Measurements from ENCODE around the gene TMOD1.
"Not testable (repeated sequence)": the region's sequence is repeated elsewhere in the genome, so short reads cannot be mapped to it uniquely, and the experiment has no call there.

The TMOD1 gene

DNA sequence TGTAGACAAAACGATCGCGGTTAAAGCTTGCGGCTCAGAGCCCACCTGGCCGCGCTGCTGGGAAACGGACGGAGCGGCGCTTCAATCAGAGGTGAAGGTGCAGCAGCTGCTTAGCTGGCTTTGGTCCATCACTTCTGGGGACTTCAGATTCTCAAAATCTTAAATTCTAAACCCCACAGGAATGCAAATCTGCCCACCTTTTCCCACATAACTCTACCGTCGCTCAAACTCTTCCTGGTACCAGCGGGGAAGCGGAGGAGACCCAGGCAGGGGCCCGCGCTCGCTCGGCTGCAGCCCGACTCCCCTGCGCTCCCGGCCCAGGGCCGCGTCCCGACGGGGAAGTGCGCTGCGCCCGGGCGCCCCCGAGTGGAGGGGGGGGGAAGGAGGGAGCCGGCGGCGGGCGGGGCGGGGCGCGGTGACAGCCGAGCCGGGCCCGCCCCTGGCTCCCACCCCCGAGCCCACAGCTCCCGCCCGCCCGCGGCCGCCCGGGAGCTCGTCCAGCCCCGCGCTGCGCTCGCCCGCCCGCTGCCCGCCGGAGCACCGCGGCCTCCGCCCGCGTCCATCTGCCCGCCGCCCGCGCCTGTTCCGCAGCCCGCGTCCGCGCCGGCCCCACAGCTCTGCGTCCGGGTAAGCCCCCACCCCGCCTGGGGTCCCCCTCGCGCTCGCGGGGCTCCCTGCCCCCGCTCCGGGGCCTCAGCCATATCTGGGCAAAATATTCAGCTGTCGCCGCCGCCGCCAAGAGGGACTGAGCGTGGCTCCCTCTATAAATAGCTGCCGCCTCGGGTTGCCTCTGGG is at the start of gene TMOD1:
TMOD1 (plus strand) TSS at position 490 of the 795 bp plus-strand sequence. CDS start 22,523 bp downstream, outside the sequence.
- DNase-seq (ENCODE audit: low read depth in 2 of 2, low spot score in 1 of 2): no peak

- DNase-seq (ENCODE audit: low read depth in 2 of 2, low spot score in 1 of 2): not testable (repeated sequence)
Measured at GRCh38 chr9:97453573-97453972, 47.9 kb upstream of the TMOD1 start.

DNA sequence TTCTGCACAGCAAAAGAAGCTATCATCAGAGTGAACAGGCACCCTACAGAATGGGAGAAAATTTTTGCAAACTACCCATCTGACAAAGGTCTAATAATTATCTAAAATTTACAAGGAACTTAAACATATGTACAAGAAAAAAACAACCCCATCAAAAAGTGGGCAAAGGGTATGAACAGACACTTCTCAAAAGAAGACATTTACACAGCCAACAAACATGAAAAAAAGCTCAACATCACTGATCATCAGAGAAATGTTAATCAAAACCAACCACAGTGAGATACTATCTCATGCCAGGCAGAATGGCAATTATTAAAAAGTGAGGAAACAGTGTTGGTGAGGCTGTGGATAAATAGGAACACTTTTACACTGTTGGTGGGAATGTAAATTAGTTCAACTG is 44.6 kb upstream of the TMOD1 start:
- not testable (repeated sequence) for DNase-seq (ENCODE audit: low read depth in 2 of 2, low spot score in 1 of 2)

- no peak for DNase-seq (ENCODE audit: low read depth in 2 of 2, low spot score in 1 of 2)
Measured at GRCh38 chr9:97459326-97459725, 42.1 kb upstream of the TMOD1 start.

- no peak for DNase-seq (ENCODE audit: low read depth in 2 of 2, low spot score in 1 of 2)
Measured at GRCh38 chr9:97462159-97462558, 39.3 kb upstream of the TMOD1 start.

DNA sequence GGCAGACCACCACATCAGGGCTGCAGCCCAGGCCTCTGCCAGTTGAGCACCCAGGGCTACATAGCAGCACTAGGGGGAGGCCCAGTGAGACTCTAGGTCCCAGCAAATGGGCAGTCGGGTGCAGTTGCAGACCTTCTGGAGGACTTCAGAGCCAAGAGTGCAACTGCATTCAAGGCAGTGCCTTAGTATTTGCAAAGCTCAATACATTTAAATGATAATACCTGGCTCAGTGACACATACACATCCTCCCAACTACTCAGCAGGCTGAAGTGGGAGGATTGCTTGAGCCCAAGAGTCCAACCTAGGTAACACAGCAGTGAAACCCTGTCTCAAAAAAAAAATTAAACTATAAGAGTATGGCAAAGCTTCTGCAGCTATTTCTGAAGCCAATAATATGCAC is 38.6 kb upstream of the TMOD1 start:
- DNase-seq (ENCODE audit: low read depth in 2 of 2, low spot score in 1 of 2): no peak

- no peak for DNase-seq (ENCODE audit: low read depth in 2 of 2, low spot score in 1 of 2)
Measured at GRCh38 chr9:97468658-97469448, 32.6 kb upstream of the TMOD1 start.

- no peak for DNase-seq (ENCODE audit: low read depth in 2 of 2, low spot score in 1 of 2)
Measured at GRCh38 chr9:97470076-97470475, 31.4 kb upstream of the TMOD1 start.

- DNase-seq (ENCODE audit: low read depth in 2 of 2, low spot score in 1 of 2): no peak
Measured at GRCh38 chr9:97473717-97474116, 27.7 kb upstream of the TMOD1 start.

DNA sequence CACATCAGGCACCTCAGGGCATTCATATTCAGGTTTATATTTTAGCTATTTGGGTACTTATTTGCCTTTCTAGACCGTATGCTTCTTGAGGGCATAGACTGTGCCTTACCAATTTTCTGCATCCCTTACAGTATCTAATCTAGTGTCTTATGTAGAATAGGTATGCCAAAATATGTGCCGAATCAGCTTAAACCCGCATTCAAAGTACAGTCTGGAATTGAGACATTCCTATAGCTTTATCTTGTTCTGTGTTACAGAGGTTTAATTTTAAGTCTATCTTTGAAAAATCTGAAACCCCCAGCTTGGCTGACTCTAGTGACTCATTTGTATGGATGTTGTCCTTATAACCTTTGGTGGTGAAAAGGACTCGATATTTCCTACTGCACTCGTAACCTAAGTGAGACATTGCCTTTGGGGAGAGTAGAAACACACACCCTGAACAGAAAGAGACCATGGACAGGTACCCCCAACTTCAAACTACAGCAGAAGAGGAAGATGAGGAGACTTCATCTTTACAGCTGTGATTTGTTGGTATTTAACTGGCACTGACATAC is 27.0 kb upstream of the TMOD1 start:
- no peak for DNase-seq (ENCODE audit: low read depth in 2 of 2, low spot score in 1 of 2)

- no peak for DNase-seq (ENCODE audit: low read depth in 2 of 2, low spot score in 1 of 2)
Measured at GRCh38 chr9:97475059-97475458, 26.4 kb upstream of the TMOD1 start.

- no peak for DNase-seq (ENCODE audit: low read depth in 2 of 2, low spot score in 1 of 2)
Measured at GRCh38 chr9:97478301-97478981, 23.0 kb upstream of the TMOD1 start.

- DNase-seq (ENCODE audit: low read depth in 2 of 2, low spot score in 1 of 2): no peak
Measured at GRCh38 chr9:97479496-97480159, 21.8 kb upstream of the TMOD1 start.

DNA sequence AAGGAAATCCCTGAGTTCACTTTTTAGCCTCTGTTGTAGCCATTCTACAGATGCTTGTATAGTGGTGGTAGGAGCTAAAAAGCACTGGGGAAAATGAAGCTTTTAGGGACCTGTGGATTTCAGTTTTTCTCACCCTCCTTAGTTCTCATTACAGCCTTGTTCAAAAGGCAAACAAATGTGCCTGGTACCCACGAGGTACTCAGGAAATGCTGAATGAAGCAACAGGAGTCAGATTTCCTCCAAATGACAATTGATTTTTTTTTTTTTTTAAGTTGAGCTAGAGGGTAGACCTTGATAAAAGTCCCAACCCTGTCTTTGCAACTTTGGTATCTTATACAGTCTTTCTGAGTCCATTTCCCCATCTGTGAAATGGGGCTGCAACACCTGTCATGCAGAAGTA is 21.3 kb upstream of the TMOD1 start:
- no peak for DNase-seq (ENCODE audit: low read depth in 2 of 2, low spot score in 1 of 2)

DNA sequence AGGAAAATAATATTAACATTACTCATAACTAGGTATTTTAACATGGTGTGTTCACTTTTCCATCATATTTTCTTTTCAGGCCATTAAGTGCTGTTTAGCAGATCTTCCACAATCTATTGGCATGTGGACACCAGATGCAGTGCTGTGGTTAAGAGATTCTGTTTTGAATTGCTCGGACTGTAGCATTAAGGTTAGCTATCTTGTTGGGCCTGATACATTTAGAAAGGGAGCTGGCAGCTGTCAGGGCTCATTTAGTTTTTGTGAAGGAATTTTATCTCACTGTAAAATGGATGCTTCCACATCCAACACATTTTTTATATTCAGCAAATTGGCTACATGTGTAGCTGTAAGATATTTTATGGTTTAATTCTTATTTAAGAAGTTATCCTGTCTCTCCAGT is 20.7 kb upstream of the TMOD1 start:
- DNase-seq (ENCODE audit: low read depth in 2 of 2, low spot score in 1 of 2): no peak

DNA sequence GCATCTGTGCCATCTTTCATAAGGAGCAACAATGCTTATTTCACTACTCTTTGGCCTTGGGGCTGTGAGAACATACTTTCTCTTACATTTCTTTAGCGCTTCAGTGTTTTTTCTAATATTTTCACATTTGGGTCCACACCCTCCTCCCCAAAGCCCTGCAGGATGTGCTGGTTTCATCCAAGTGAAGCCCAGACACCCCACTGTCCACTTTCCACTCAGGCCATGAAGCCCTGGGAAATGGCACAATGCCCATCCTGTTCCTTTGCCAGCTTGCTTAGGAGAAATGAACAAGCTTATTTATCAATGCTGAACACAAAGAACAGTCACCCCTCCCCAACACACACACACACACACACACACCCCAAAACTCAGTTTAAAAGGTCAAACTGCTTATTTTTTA is 17.3 kb upstream of the TMOD1 start:
- DNase-seq (ENCODE audit: low read depth in 2 of 2, low spot score in 1 of 2): no peak

GRCh38 chr9:97487107-97487506 is 14.4 kb upstream of the TMOD1 start:
- no peak for DNase-seq (ENCODE audit: low read depth in 2 of 2, low spot score in 1 of 2)

DNA sequence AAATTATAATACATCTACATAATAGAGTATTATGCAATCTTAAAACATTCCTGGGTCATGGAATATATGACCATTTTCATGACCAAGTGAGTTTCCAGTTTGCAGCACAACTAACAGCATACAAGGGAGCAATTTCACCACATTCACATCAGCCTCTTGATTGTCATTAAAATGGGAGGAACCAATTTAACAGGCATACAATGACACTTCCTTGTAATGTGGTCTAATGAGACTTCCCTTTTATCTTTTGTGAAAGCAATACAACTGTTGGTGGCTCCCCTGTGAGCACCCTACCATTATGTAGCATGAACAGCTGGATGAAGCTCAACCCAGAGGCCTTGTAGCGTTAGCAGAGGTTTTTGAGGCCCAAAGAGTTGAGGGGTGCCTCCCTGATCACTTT is 13.6 kb upstream of the TMOD1 start:
- DNase-seq (ENCODE audit: low read depth in 2 of 2, low spot score in 1 of 2): no peak

- DNase-seq (ENCODE audit: low read depth in 2 of 2, low spot score in 1 of 2): no peak
Measured at GRCh38 chr9:97491216-97491999, 10.1 kb upstream of the TMOD1 start.
